HG03457 (cell line): ENCODE results near the gene TRIM40.
"Not testable (repeated sequence)": the region's sequence is repeated elsewhere in the genome, so short reads cannot be mapped to it uniquely, and the experiment has no call there.

Experiments
- ATAC-seq: cut with Tn5 transposase; IDR thresholded peaks from one replicate; pipeline ENCODE4 v1.9.1; 2021; ENCODE audit warnings: moderate number of reproducible peaks; ENCODE audit not compliant: unreplicated experiment

Gene TRIM40

DNA sequence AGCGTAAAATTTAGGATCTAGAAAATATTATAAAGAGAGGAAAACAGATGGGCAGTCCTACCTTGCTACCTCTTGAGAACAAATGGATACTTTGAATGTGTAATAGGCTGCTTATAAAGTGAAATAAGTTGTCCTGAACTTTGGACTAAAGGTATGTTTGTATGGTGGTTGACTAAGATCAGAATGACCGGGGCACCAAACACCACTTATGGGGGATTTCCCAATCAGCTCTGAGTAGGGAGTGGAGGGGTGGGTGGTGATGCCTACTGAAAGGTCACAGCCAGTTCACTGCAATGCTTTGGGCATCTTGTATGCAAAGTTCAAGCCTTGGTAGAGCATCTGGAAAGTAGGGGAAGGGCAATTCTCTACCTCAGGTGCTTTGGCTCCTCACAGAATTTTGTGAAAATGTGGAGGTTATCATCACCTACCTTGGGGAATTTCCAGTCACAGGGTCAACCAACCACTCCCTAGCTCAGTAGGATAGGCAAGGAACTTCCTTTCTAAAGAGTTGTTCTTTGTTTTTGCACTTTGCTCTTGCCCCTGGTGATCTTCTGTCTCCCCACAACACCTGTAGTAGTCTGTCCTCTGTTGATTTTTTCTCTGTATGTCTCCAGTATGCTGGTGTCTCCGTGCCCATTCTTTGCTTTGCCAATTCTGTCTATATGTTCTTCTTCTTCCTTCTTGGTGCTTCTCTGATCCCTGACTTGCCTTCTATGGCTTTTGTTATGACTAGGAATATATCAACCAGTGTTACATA, 22.8 kb upstream of the TRIM40 start, which contains the start of gene TRIM31:
TSS of gene TRIM31 (minus strand) at position 88 of the 757 bp plus-strand sequence. CDS start 285 bp downstream, outside the sequence.
- ATAC-seq = peak; percentile 70

DNA sequence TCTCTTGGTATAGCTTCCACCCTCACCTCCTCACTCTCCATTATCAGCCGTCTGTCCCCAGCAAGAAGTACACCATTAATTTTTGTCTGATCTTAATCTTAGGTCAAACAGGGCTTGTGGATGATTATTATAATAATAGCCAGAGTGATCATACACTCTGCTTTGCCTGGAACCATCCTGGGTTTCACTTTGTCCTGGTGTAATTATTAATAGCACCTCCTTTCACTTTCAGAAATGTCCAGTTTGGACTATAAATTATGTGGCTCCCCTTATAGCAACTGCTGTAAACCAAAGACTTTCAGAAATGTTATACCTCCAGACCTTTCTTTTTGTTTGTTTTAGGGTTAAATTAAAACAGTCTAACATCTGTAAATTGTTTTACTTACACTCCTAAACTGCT, 22.1 kb upstream of the TRIM40 start:
- no peak for ATAC-seq

- ATAC-seq = no peak
These were observed 19.2 kb upstream of the TRIM40 start for GRCh38 chr6:30116724-30117123.

- ATAC-seq = not testable (repeated sequence)
These were observed 17.2 kb upstream of the TRIM40 start for GRCh38 chr6:30118691-30119090.

- ATAC-seq = no peak
These were observed 14.2 kb upstream of the TRIM40 start for GRCh38 chr6:30121446-30122366.

DNA sequence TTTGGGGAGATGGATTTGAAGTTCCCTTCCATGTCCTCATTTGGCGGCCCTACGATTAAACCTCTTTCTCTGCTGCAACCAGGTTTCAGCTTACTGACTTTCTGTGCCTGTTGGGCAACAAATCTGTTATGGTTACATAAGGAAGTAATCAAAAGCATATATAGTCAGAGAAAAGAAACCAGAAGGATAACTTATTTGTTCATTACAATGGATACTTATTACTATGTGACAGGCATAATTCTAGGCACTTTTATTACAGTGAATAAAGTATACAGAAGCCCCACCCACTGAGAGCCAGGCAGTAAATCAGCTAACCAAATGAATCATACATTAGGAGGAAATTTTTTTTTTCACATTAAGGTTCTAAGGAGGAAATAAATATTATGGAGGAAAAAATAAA, 13.4 kb upstream of the TRIM40 start:
- no peak for ATAC-seq

DNA sequence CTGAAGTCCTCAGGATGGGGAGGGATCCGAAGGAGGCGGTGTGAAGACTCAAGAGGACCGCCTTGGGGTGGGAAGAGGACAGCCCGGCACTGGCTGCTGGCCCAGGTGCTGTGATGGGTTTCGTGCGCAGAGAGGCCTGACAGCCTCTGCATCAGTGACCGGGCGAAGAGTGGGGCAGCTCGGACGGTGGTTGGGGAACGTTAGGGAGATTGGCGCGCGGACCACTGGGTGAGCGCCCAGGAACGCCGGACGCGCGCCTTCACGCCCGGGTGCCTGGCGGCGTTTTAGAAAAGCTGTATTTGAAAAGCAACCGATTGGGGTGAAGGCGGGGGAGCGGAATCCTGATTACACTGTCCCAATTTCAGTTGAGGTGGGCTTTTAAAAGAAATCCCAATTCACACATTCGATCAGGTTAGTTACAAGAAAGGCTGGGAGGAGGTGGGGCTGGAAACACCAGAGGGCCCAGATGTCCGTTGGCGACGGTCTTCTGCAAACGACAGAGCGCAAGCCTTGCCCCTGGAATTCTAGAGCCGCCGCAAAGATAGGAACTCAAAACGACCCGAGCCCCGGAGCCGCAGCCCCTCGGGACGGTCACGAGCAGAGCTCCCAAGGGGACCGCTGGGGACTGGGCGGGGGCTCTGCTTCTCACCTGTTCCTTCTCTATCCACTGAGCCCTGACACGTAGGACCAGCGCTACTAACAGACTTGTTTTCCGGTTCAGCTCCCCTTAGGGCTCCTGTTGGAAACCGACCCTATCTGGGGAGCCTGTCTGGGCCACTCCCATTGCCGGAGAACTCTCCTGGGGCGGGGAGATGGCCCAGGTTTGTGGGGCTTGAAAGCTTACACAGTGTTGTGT, 8.5 kb upstream of the TRIM40 start:
- no peak for ATAC-seq

DNA sequence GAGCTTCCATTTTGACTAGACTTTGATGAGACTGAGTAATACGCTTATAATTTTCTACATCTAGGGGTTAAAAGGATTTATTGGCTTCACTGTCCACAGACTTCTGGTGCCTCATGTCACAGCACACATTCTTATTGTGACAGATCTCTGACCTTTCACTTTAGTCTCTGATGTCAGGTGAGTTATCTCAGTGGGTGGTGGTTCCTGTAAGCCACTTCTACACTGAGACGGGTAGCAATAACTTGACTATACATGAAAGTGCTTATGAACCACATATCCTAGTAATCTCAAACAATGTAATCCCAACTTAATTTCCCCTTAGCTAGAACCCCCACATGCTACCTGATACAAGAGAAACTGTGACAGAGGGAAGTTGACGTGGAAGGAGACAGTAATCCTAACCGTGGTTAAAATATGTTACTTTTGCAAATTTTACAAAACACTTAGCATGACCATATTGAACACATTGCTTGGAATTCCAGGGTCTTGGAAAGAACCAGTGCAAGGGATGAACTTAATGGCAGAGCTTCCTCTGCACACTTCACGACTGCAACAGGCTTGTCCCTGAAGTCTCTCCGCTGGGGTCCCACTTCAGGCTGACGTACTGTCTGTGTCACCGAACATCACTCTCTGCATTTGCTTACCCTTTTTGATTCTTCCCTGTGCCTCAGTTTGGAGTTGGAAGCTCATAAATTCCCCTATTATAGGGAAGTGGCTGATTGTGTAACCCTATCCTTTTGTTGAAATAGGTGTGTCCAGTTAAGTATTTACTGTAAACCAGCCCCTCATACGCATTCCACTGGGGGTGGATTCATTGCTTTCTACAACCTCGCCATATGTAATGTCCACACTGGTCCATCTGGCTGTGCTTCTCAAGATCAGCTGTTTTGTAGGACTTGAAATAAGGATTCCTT, 6.4 kb upstream of the TRIM40 start:
- no peak for ATAC-seq

- no peak for ATAC-seq
These were observed 5.7 kb upstream of the TRIM40 start for GRCh38 chr6:30130179-30130679.

DNA sequence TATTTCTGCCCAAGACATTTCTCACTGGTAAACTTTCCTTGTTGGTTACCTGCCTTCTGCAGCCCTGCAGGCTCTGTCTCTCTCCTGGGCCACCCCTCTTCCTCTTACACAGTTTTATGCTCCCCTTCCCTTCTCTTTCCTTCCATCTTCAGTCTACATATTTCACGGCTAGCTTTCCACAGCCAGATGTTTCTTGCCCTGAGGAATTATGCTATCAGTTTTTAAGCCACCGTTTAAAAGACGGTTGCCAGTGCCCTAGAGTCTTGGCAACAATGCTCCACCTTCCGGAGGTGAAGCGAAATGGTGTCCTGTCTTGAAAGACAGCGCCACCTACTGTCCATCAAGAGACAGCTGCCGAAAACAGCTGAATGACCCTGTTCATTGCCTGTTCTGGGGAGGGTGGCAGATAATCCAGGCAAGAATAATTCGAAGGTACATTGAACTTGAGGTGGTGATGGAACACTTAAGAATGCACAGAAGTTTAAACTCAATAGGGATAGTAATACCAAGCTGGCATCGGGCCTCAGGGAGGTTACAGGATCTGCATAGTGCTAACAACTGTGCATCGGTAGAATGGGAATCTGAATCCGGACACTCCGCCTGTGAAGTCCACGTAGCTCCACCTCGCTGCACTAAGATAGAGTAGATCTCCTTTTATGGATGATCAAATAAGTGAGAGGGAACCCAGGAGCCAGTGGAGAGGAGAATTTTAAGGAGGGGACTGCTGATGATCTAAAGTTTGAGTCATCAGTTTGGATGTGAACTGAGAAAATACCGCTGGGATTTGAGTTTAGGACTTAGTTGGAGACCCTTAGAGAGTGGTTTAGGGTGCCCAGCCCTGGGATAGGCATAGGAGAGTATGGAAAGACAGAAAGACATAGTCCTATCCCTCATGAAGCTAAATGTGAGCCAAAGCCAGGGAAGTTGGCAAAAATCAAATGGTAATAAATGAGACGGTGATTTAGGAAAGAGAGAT, 4.8 kb upstream of the TRIM40 start:
- ATAC-seq = no peak

- ATAC-seq = no peak
These were observed 3.9 kb upstream of the TRIM40 start for GRCh38 chr6:30131947-30132497.

GRCh38 chr6:30135147-30135546, 793 bp upstream of the TRIM40 start:
- no peak for ATAC-seq

GRCh38 chr6:30136570-30137286, 788 bp downstream of the TRIM40 start:
- no peak for ATAC-seq

DNA sequence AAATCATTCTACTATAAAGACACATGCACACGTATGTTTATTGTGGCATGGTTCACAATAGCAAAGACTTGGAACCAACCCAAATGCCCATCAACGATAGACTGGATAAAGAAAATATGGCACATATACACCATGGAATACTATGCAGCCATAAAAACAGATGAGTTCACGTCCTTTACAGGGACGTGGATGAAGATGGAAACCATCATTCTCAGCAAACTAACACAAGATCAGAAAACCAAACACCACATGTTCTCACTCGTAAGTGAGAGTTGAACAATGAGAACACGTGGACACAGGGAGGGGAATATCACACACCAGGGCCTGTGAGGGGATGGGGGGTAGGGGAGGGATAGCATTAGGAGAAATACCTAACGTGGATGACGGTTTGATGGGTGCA, 4.3 kb downstream of the TRIM40 start:
- ATAC-seq = not testable (repeated sequence)

DNA sequence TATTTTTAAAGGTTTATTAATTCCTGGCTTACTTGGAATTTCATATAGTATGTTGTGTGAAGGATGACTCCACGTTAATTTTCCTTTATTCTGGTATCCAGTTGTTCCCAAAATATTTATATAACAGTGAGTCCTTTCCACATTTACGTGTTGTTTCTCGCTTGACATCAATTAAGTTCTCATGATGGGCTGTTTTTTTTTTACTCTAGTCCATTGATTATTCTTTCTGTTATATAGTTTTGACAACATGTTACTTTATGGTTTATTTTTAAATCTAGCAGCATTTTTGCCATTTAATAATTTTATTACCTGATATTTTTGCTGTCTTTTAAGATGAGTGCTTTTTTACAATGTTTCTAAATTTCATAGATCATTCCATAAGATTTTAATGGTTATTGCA, 6.7 kb downstream of the TRIM40 start:
- no peak for ATAC-seq

- ATAC-seq = no peak
These were observed 7.8 kb downstream of the TRIM40 start for GRCh38 chr6:30143780-30144179.

- no peak for ATAC-seq
These were observed 8.9 kb downstream of the TRIM40 start for GRCh38 chr6:30144811-30145210.

DNA sequence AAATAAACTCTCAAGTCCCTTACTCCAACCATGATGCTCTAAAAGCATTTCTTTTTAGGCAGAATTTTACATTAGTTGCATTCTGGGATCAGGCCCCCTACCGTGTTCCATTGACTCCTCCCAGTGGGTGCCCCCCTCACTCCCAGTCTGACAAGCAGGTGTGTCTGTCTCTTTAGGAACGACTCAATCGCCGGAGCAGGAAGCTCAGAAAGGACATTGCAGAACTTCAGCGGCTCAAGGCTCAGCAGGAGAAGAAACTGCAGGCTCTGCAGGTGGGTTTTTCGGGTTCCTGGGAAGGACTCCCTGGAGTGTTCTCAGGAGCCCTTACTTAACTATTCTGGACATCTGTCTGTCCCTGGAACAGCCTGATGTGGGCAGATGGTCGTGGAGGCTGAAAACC, 9.9 kb downstream of the TRIM40 start:
- no peak for ATAC-seq
